Measurements from ENCODE around the gene KRTAP11-1.

The KRTAP11-1 gene

DNA sequence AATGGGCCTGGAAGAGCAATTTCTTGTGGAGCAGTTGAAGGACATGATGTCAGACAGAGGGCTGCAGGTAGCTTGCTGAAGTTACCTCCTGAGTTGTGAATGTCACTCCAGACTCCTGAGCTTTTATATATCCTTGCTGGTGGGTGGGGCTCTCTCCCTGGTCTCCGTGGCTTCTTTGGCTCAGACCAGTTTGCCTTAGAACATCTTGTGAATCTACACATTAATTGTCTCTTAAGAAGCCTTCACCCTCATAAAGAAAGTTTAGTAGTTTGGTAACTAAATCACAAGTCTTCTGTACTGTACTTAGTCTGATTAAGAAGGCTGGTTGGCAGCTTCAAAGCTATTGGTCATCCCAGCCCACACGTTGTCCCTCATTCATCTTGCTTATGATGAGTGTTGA is at the start of gene KRTAP11-1:
KRTAP11-1 (minus strand) TSS at position 101 of the 400 bp plus-strand sequence; CDS start at position 45, 56 bp downstream.
- Mint-ChIP-seq H3K4me3 (no peak within 1 kb of the TSS), H3K27me3 (peaks cover 4% of the 10 kb centered on the region), H3K36me3 (no peaks in the 10 kb centered on the region), H3K27ac (no peak within 1 kb of the TSS), H3K9me3 (ENCODE audit: low read depth) (peaks cover 3% of the 10 kb centered on the region), H3K4me1 (ENCODE audit: low read depth) (no peaks in the 10 kb centered on the region)

DNA sequence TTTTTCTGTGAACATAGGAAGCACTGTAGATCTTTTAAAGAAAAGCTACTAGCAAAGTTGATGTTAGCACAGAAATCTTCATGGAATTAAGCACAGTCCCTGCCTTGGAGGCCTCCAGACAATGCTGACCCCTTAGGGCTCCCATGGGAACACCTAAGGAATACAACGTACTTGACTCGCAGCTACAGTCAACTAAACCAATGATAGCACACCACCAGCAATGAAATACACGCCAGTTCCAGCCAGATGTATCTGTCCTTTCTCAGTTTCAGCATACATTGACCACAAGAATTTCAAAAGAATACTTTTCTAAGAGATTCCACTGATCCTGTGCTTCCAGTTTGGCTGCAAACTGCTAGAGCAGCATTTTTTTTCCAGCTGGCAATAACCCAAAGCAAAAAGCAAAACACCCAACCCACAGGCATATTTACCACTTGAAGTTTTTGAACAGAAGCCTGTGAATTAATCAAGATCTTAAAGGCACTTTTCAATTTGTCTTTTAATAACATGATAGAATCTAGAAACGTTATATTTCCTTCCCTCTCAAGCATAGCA is 42.8 kb upstream of the KRTAP11-1 start:
- Mint-ChIP-seq H3K9me3 (ENCODE audit: low read depth) (peaks cover 13% of the 10 kb centered on the region), H3K4me1 (ENCODE audit: low read depth) (no peaks in the 10 kb centered on the region), H3K36me3 (no peaks in the 10 kb centered on the region), H3K27ac (no peak overlapping the region), H3K27me3 (peaks cover 17% of the 10 kb centered on the region), H3K4me3 (no peak overlapping the region)

DNA sequence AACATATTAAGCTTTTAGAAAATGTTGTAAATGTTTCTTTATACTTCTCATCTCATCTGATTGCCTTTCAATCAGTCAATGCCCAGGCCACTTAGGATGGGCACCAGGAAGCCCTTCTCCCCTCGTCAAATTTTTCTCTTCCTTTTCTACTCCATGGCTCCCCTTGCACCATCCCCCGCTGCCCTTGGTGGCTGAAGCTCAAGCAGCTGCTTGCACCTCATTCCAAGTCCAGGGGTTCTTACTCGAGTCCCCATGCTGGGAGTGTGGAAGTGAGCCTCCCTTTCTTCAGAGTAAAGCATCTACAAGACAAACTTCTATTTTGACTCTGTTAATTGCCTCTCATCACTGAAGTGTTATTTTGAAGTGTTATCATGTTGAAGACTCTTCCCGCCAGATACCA is 39.7 kb upstream of the KRTAP11-1 start:
- H3K4me1 Mint-ChIP-seq (ENCODE audit: low read depth): no peaks in the 10 kb centered on the region
- peaks cover 9% of the 10 kb centered on the region for H3K27me3 Mint-ChIP-seq
- H3K27ac Mint-ChIP-seq: no peak overlapping the region
- H3K4me3 Mint-ChIP-seq: no peak overlapping the region
- peaks cover 3% of the 10 kb centered on the region for H3K9me3 Mint-ChIP-seq (ENCODE audit: low read depth)
- no peaks in the 10 kb centered on the region for H3K36me3 Mint-ChIP-seq

- Mint-ChIP-seq H3K36me3 (no peaks in the 10 kb centered on the region), H3K9me3 (ENCODE audit: low read depth) (no peaks in the 10 kb centered on the region), H3K4me3 (no peak overlapping the region), H3K27me3 (peaks cover 9% of the 10 kb centered on the region), H3K27ac (no peak overlapping the region), H3K4me1 (ENCODE audit: low read depth) (no peaks in the 10 kb centered on the region)
Measured at GRCh38 chr21:30917557-30917956, 36.2 kb upstream of the KRTAP11-1 start.

- H3K4me1 Mint-ChIP-seq (ENCODE audit: low read depth): no peaks in the 10 kb centered on the region
- H3K27me3 Mint-ChIP-seq: peaks cover 10% of the 10 kb centered on the region
- no peaks in the 10 kb centered on the region for H3K9me3 Mint-ChIP-seq (ENCODE audit: low read depth)
- no peak overlapping the region for H3K4me3 Mint-ChIP-seq
- no peak overlapping the region for H3K27ac Mint-ChIP-seq
- no peaks in the 10 kb centered on the region for H3K36me3 Mint-ChIP-seq
Measured at GRCh38 chr21:30900881-30901280, 19.5 kb upstream of the KRTAP11-1 start.

DNA sequence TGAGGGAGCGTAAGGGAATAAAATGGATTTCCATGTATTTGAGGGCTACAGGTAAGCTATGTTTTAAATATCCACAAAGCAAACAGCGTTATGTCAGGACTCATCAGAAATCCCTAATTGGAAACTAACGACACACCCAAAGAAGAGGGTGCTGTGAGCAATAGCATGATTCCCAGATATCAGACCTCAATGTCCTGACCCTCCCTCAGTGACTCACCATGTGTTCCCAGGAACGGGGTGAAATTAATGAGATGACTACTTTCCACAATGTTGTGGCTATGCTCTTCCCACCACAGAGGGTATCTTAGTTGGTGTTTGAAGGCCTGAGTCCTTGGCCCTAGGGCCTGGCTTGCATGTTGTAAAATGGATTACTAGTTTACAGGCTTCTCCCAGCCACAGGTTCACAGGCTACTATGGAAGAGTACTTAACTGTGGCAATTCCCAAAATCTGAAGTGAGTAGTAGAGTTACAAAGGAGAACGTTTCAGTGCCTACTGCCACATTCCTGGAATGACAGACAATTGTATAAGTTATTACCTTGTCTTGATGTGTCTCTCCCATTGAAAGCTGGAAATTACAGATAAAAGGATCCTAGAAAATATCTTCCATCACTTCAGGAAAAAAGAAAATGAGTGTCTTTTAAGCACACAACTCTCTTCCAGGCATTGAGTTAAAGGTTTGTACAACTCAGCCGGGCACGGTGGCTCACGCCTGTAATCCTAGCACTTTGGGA is 1.7 kb upstream of the KRTAP11-1 start:
- no peak overlapping the region for H3K4me3 Mint-ChIP-seq
- no peaks in the 10 kb centered on the region for H3K4me1 Mint-ChIP-seq (ENCODE audit: low read depth)
- H3K27ac Mint-ChIP-seq: no peak overlapping the region
- peaks cover 2% of the 10 kb centered on the region for H3K27me3 Mint-ChIP-seq
- peaks cover 10% of the 10 kb centered on the region for H3K9me3 Mint-ChIP-seq (ENCODE audit: low read depth)
- no peaks in the 10 kb centered on the region for H3K36me3 Mint-ChIP-seq

DNA sequence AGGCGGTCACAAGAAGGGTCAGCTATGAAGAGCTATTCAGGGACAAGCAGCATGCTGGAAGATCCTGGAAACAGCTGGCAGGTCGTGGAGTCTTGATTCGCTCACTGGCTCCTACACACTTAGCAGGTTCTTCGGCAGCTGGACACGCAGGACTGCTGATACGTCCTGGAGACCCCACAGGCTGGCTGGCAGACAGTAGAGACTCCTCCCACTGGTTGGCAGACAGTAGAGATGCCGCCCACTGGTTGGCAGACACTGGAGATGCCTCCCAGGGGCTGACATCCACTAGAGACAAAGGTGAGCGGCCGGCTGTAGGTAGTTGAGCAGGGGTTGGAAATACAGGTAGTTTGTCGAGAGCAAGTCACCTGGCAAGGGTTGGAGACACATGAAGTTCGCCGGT is 466 bp downstream of the KRTAP11-1 start:
- no peak overlapping the region for H3K4me3 Mint-ChIP-seq

GRCh38 chr21:30874526-30874925 is 6.9 kb downstream of the KRTAP11-1 start:
- no peaks in the 10 kb centered on the region for H3K9me3 Mint-ChIP-seq (ENCODE audit: low read depth)
- H3K27me3 Mint-ChIP-seq: peaks cover 9% of the 10 kb centered on the region
- H3K4me1 Mint-ChIP-seq (ENCODE audit: low read depth): no peaks in the 10 kb centered on the region
- H3K36me3 Mint-ChIP-seq: no peaks in the 10 kb centered on the region
- H3K4me3 Mint-ChIP-seq: no peak overlapping the region
- H3K27ac Mint-ChIP-seq: no peak overlapping the region

More for the DNA sequence above, 466 bp downstream of the KRTAP11-1 start:
- no peaks in the 10 kb centered on the region for H3K9me3 Mint-ChIP-seq (ENCODE audit: low read depth)
- no peaks in the 10 kb centered on the region for H3K36me3 Mint-ChIP-seq
- H3K27me3 Mint-ChIP-seq: peaks cover 5% of the 10 kb centered on the region
- no peak overlapping the region for H3K27ac Mint-ChIP-seq
- H3K4me1 Mint-ChIP-seq (ENCODE audit: low read depth): no peaks in the 10 kb centered on the region

DNA sequence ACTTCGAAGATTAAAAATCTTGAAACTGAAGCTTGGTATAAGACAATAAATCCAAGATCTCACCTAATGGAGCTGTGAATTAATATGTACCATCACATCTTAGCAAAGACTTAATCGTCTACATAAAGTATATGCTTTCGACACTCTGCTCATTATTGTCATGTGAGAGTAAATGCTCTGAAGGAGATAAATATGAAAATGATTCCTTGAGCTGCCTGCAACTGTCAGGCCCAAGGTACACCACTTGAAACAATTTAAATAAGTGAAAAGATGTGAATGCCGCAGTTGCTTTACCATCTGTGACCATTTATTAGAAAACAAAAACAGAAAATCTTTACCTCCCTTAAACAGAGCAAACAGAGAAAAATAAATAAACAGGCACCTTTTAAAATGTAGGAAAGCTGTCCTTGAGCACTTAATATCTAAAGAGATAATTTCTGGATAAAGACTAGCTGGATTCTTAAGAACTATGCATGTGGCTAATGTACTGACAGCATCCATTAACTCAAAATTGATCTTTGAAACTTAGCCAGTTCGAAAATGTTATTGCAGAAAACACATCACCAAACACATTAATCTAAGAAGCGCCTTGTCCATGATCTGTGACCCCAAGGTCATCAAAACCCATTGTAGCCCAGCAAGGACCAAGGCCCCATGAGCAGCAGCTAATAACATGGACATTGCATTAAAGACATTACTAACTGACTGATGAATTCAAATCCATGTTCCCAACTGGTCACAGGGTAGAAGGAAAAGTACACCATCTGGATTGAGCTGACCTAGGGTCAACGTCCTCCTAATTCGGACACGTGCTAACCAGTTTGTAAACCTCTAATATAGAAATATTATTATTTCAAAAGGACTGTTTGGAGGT is 33.5 kb downstream of the KRTAP11-1 start:
- no peak overlapping the region for H3K4me3 Mint-ChIP-seq

DNA sequence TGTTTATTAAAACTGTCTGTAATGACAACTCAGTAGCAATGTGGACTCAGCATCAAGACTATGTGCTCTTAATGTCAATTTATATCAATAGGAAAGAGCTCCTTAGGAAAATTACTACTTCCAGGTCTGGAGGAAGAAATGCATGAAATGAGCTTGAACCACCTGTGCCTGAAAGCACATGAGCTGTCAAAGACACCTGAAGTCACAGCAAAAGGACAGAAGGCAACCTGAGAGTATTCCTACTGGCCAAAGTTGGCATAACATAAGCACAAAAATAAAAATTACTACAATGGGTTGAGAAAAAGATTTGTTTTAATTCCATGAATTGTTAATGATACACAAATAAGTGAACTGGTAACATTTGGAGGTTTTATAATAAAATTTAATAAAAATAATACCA is 38.4 kb downstream of the KRTAP11-1 start:
- Mint-ChIP-seq H3K9me3 (ENCODE audit: low read depth) (no peaks in the 10 kb centered on the region), H3K27me3 (peaks cover 8% of the 10 kb centered on the region), H3K27ac (no peak overlapping the region), H3K36me3 (no peaks in the 10 kb centered on the region), H3K4me3 (no peak overlapping the region), H3K4me1 (ENCODE audit: low read depth) (no peaks in the 10 kb centered on the region)

More for the DNA sequence above, 33.5 kb downstream of the KRTAP11-1 start:
- Mint-ChIP-seq H3K36me3 (no peaks in the 10 kb centered on the region), H3K4me1 (ENCODE audit: low read depth) (no peaks in the 10 kb centered on the region), H3K27me3 (peaks cover 9% of the 10 kb centered on the region), H3K27ac (no peak overlapping the region), H3K9me3 (ENCODE audit: low read depth) (peaks cover 4% of the 10 kb centered on the region)

DNA sequence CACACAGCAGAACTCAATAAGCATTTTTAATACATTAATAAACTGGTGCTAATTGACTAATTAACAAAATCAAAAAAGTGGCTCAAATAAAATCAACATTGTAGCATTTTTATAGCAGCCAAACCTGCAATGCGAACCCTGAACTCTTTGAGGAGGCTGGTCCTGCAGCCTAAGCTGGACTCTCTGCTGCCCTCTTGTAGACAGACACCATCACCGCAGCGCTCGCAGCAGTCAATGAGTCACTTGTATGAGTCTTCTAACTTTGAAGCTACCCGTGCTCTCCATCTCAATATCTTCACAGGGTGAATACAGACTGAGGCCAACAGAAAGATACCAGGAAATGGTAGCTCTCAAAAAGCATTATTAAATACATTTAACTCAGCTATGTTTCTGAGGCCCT is 42.1 kb downstream of the KRTAP11-1 start:
- H3K4me3 Mint-ChIP-seq: no peak overlapping the region
- no peaks in the 10 kb centered on the region for H3K9me3 Mint-ChIP-seq (ENCODE audit: low read depth)
- H3K4me1 Mint-ChIP-seq (ENCODE audit: low read depth): no peaks in the 10 kb centered on the region
- no peaks in the 10 kb centered on the region for H3K36me3 Mint-ChIP-seq
- peaks cover 14% of the 10 kb centered on the region for H3K27me3 Mint-ChIP-seq
- H3K27ac Mint-ChIP-seq: no peak overlapping the region

DNA sequence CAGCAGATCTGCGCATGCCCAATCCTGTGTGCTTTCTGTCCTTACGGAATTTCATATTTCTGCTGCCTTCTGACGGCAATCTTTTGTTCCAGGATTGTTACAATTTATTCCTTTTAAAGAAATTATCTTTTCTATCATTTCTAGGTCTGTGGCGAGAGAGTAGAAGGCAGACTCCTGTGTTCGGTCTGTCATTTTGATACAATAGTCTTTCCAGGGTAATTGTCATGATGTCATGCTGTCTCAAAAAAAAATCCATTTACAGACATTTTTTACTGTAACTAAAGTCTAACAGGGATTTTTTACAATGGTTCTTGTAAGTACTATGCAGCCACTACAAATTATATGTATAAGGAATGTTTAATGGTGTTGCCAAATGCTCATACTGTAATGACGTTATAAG is 42.8 kb downstream of the KRTAP11-1 start:
- H3K4me1 Mint-ChIP-seq (ENCODE audit: low read depth): no peaks in the 10 kb centered on the region
- peaks cover 17% of the 10 kb centered on the region for H3K27me3 Mint-ChIP-seq
- no peak overlapping the region for H3K27ac Mint-ChIP-seq
- H3K4me3 Mint-ChIP-seq: no peak overlapping the region
- H3K36me3 Mint-ChIP-seq: no peaks in the 10 kb centered on the region
- H3K9me3 Mint-ChIP-seq (ENCODE audit: low read depth): no peaks in the 10 kb centered on the region

GRCh38 chr21:30831194-30831765 is 50.1 kb downstream of the KRTAP11-1 start:
- Mint-ChIP-seq H3K27ac (no peak overlapping the region), H3K27me3 (peaks cover 7% of the 10 kb centered on the region), H3K9me3 (ENCODE audit: low read depth) (no peaks in the 10 kb centered on the region), H3K36me3 (no peaks in the 10 kb centered on the region), H3K4me1 (ENCODE audit: low read depth) (no peaks in the 10 kb centered on the region), H3K4me3 (no peak overlapping the region)
